Thyroid gland (tissue), 4 donors: ENCODE results near the gene OR6C2. TPM values are rescaled to one million over a fixed set of nuclear protein-coding genes. Genes with fewer than 3 reads are reported as not detected.
"Not testable (repeated sequence)": the region's sequence is repeated elsewhere in the genome, so short reads cannot be mapped to it uniquely, and the experiment has no call there.

ENCODE experiments used
- DNase-seq, 2 donors: peaks; one replicate each; pipeline ENCODE4 v3.0.0-alpha.2; 2019
- H3K27ac ChIP-seq, 3 donors: fragments of 200-600 bp; sonication (generic); 1 replicate in 2 of 3; 2 replicates in 1 of 3; pipeline ENCODE4 v1.5.1; 2016 to 2019; ENCODE audit warnings: mild to moderate bottlenecking in 1 of 3, moderate library complexity in 1 of 3
- H3K27me3 ChIP-seq: fragments of 200-600 bp; sonication (generic); one replicate; pipeline ENCODE4 v1.5.1; 2019
- H3K36me3 ChIP-seq, 2 donors: fragments of 200-600 bp; sonication (generic); one replicate each; pipeline ENCODE4 v1.5.1; 2016 to 2019
- H3K4me1 ChIP-seq, 2 donors: fragments of 200-600 bp; sonication (generic); one replicate each; pipeline ENCODE4 v1.5.1; 2017 to 2019
- H3K4me3 ChIP-seq, 3 donors: fragments of 200-600 bp; sonication (generic); replicated peaks in 1 of 3; 1 replicate in 2 of 3; 2 replicates in 1 of 3; pipeline ENCODE4 v1.5.1; 2016; ENCODE audit warnings: mild to moderate bottlenecking in 1 of 3
- H3K9me3 ChIP-seq: fragments of 200-600 bp; sonication (generic); one replicate; pipeline ENCODE4 v1.5.1; 2017
- CTCF ChIP-seq, 6 experiments: fragments of 200-600 bp in 3 of 6; fragments of 450-650 bp in 3 of 6; sonication (generic) in 3 of 6; IDR thresholded peaks; one replicate each; pipeline ENCODE4 v1.5.1; 2016 to 2019; ENCODE audit warnings: antibody characterized with exemption in 6 of 6, mild to moderate bottlenecking in 2 of 6, inconsistent platforms in 1 of 6, moderate library complexity in 1 of 6
- POLR2A ChIP-seq, 2 donors: fragments of 450-650 bp; IDR thresholded peaks; one replicate each; pipeline ENCODE4 v1.6.1; 2017; ENCODE audit warnings: antibody characterized with exemption in 2 of 2, mild to moderate bottlenecking in 2 of 2, moderate library complexity in 1 of 2
- WGBS, 2 donors: methylation state at CpG; one replicate each; pipeline ENCODE4 v1.1.5; 2017; 5-methylcytosine and 5-hydroxymethylcytosine counted together
- intact Hi-C: fragments of 100-400 bp; cut with DNase I; formaldehyde crosslinking; loops from one replicate; pipeline ENCODE4 v1.15.1; 2023
- total RNA-seq, 4 donors: library from RNA; depleted of rRNA; stranded (reverse); fragments of >200 nt; gene quantifications; one replicate each; pipeline ENCODE4 v1.2.3, GENCODE V29; 2016

OR6C2 gene
- total RNA-seq, 4 donors from 2014 or later = not detected

GRCh38 chr12:55470088-55470829, 26.4 kb downstream of the OR6C2 start, which contains the start of gene OR6C70:
Gene OR6C70, minus strand, starts transcription at chr12:55470138. Its CDS starts 0 bp downstream, at chr12:55470138.
- TF ChIP-seq CTCF (IDR thresholded peaks at IDR 0.05) (no peak), POLR2A (IDR thresholded peaks at IDR 0.05) (no peak)
- H3K4me3 ChIP-seq = no peak within 1 kb of the TSS
- no peaks in the 10 kb centered on the region for H3K4me1 ChIP-seq
- no peaks in the 10 kb centered on the region for H3K9me3 ChIP-seq
- no peak within 1 kb of the TSS for H3K27ac ChIP-seq
- H3K27me3 ChIP-seq = no peaks in the 10 kb centered on the region
- 75 to 84% methylated on average over 3 of the region's 3 CpGs for WGBS, 2 donors
- H3K36me3 ChIP-seq = no peaks in the 10 kb centered on the region
- intact Hi-C loops = no loop called here
- DNase-seq = no peak

DNA sequence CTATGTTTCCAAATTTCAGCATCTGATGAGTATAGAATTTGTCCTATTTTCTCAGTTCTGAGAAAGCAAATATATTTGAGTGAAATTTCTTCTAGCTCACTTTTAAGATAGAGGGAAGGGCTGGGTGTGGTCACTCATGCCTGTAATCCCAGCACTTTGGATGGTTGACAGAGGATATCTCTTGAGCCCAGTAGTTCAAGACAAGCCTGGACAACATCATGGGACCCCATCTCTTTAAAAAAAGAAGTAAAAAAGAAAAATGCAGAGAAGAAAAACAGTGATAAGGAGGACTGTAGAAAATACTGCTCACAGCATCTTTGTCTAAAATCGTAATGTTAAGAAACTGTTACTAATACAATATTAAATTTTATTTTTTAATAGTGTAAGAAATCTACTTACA, 28.4 kb downstream of the OR6C2 start:
- no peak for TF ChIP-seq CTCF (IDR thresholded peaks at IDR 0.05)
- no peak for TF ChIP-seq POLR2A (IDR thresholded peaks at IDR 0.05)
- no peak for DNase-seq
- H3K36me3 ChIP-seq = no peaks in the 10 kb centered on the region
- no peaks in the 10 kb centered on the region for H3K4me1 ChIP-seq
- no peak overlapping the region for H3K27ac ChIP-seq
- H3K27me3 ChIP-seq = no peaks in the 10 kb centered on the region
- no peaks in the 10 kb centered on the region for H3K9me3 ChIP-seq
- intact Hi-C loops = no loop called here
- 85 to 93% methylated on average over 1 of the region's 1 CpG for WGBS, 2 donors
- H3K4me3 ChIP-seq = no peak overlapping the region

- intact Hi-C loops = not testable (repeated sequence)
These were observed 35.3 kb downstream of the OR6C2 start for GRCh38 chr12:55479136-55479535.

GRCh38 chr12:55484284-55484683, 40.4 kb downstream of the OR6C2 start:
- H3K4me3 ChIP-seq, H3K27ac ChIP-seq, intact Hi-C loops, DNase-seq, H3K36me3 ChIP-seq, H3K27me3 ChIP-seq, H3K4me1 ChIP-seq, H3K9me3 ChIP-seq: not testable (repeated sequence)
- 69 to 78% methylated on average over 7 of the region's 13 CpGs for WGBS, 2 donors

More at GRCh38 chr12:55479136-55479535, 35.3 kb downstream of the OR6C2 start:
- H3K27me3 ChIP-seq, DNase-seq, H3K4me3 ChIP-seq, H3K36me3 ChIP-seq, H3K27ac ChIP-seq, H3K4me1 ChIP-seq, H3K9me3 ChIP-seq: not testable (repeated sequence)
- WGBS, 2 donors = 100% methylated on average over 8 of the region's 29 CpGs; no CpG with 5 or more reads in 1 of the 2 donors

DNA sequence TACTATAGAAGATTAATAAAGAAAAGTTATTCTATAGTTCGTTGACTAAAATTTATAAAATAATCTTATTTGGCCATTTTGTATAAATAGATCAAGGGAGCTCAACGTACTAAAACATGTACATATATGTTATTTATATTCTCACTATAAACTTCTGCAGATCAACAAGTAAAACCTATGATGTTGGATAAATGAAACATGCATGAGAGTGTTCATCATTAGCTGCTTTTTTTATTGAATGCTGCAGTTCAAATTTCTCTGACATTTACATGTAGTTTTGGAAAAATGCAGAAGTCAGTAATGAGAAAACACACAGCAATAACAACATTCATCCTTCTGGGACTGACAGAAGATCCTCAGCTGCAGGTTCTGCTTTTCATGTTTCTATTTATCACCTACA, 48.2 kb downstream of the OR6C2 start, which contains the start of gene OR6C68:
OR6C68 (plus strand) TSS at position 301 of the 400 bp plus-strand sequence; CDS start at position 301, 0 bp downstream.
- WGBS, 2 donors = 67 to 75% methylated on average over 2 of the region's 2 CpGs
- no peak for TF ChIP-seq POLR2A (IDR thresholded peaks at IDR 0.05)
- intact Hi-C loops = no loop called here
- H3K36me3 ChIP-seq = no peaks in the 10 kb centered on the region
- H3K4me3 ChIP-seq = no peak within 1 kb of the TSS
- no peaks in the 10 kb centered on the region for H3K4me1 ChIP-seq
- no peak within 1 kb of the TSS for H3K27ac ChIP-seq
- H3K9me3 ChIP-seq = no peaks in the 10 kb centered on the region
- DNase-seq = no peak
- H3K27me3 ChIP-seq = no peaks in the 10 kb centered on the region

GRCh38 chr12:55495490-55495889, 51.6 kb downstream of the OR6C2 start:
- Histone ChIP-seq H3K27ac (no peak overlapping the region), H3K27me3 (no peaks in the 10 kb centered on the region), H3K9me3 (no peaks in the 10 kb centered on the region), H3K4me1 (no peaks in the 10 kb centered on the region), H3K36me3 (no peaks in the 10 kb centered on the region), H3K4me3 (no peak overlapping the region)
- no peak for DNase-seq
- TF ChIP-seq POLR2A (IDR thresholded peaks at IDR 0.05) (no peak), CTCF (IDR thresholded peaks at IDR 0.05) (no peak)
- intact Hi-C loops = no loop called here
- WGBS, 2 donors = 76 to 85% methylated on average over 5 of the region's 5 CpGs
